Measurements from ENCODE around the gene CLASP1. TPM values are rescaled to one million over a fixed set of nuclear protein-coding genes. Genes with fewer than 3 reads are reported as not detected.

CLASP1 gene
- total RNA-seq, 1 experiment from 2014 or later = 81.9 TPM

DNA sequence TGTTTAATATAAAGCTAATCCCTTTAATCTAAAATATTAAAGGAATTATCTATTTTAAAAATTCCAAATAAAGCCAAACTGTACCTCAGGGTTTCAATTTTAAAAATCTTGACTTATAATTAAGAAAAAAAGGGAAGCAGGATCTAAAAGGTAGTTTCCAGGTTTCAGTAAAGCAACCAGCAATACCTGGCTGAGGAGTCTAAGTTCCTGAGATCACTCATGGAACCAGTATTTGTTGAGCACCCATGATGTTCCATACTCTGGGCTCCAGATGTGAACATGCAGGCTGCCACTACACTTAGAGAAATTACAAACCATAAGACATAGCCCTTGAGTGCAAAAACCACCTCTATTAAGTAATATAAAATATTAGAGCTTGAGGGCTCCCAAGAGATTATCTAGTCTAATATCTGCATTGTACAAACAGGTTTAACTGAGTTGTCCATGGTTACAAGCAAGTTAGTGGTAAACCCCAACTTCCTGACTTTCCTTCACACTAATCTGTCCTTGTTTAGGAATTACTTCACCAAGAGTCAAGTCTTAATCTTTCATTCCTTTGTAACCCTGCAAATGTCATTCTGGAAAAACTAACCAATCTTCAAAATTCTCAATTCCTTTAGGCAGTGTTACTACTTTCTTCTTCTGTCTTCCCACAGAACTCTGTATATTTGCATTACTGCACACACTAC lies 49.2 kb downstream of the CLASP1 start:
- H3K4me3 Mint-ChIP-seq (ENCODE audit: unreplicated experiment) = no peak overlapping the region
- BruUV-seq (replicated peaks) = no TSS peak
- ChIA-PET POLR2A (interaction anchor here (1.3 kb wide), 1 partner anchor 49 kb away, joined by 5 read pairs; the partner anchor contains the start of gene CLASP1), CTCF (interaction anchor here (0.6 to 1.4 kb wide), 5 partner anchors 14 to 373 kb away, joined by 3 to 5 read pairs (median 4); partner anchors contain the start of gene RNU4ATAC)
- H3K27me3 Mint-ChIP-seq (ENCODE audit: insufficient read depth, unreplicated experiment) = no peaks in the 10 kb centered on the region
- H3K36me3 Mint-ChIP-seq (ENCODE audit: insufficient read depth, unreplicated experiment) = peaks cover 38% of the 10 kb centered on the region
- no peaks in the 10 kb centered on the region for H3K9me3 Mint-ChIP-seq (ENCODE audit: unreplicated experiment)
- no peak for DNase-seq (ENCODE audit: unreplicated experiment)
- TF ChIP-seq, protein P1, sequence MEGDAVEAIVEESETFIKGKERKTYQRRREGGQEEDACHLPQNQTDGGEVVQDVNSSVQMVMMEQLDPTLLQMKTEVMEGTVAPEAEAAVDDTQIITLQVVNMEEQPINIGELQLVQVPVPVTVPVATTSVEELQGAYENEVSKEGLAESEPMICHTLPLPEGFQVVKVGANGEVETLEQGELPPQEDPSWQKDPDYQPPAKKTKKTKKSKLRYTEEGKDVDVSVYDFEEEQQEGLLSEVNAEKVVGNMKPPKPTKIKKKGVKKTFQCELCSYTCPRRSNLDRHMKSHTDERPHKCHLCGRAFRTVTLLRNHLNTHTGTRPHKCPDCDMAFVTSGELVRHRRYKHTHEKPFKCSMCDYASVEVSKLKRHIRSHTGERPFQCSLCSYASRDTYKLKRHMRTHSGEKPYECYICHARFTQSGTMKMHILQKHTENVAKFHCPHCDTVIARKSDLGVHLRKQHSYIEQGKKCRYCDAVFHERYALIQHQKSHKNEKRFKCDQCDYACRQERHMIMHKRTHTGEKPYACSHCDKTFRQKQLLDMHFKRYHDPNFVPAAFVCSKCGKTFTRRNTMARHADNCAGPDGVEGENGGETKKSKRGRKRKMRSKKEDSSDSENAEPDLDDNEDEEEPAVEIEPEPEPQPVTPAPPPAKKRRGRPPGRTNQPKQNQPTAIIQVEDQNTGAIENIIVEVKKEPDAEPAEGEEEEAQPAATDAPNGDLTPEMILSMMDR (IDR thresholded peaks at IDR 0.05; ENCODE audit: unreplicated experiment) = no peak
- H3K27ac Mint-ChIP-seq (ENCODE audit: low read depth, unreplicated experiment) = no peak overlapping the region
- intact Hi-C loops (cut with micrococcal nuclease) = loop anchor here (5.0 kb wide), 1 partner anchor 47 kb away; the partner anchor contains the start of gene CLASP1
- H3K4me1 Mint-ChIP-seq (ENCODE audit: insufficient read depth, unreplicated experiment) = peaks cover 26% of the 10 kb centered on the region

DNA sequence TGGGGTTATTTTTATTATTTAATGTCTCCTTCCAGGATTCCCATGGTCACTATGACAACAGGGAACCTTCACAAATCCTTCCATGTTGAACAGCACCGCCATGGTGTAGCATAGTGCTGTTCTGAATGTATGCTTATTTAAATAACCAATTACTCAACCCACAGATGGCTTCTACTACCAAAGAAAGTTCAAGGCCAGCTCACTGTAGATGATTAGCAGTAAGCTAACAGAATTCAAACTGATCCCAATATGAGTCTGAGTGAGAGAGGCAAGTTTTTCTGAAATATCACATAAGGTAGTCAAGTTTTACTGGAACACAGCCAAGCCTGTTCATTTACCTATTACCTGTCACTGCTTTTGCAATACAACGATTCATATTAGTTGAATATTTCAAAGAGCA lies 51.2 kb downstream of the CLASP1 start:
- intact Hi-C loops (cut with micrococcal nuclease) = loop anchor here (5.0 kb wide), 1 partner anchor 49 kb away; the partner anchor contains the start of gene CLASP1
- POLR2A ChIA-PET = interaction anchor here (0.7 kb wide), 1 partner anchor 17 kb away, joined by 6 read pairs; no protein-coding TSS in a partner anchor
- H3K36me3 Mint-ChIP-seq (ENCODE audit: insufficient read depth, unreplicated experiment) = peaks cover 31% of the 10 kb centered on the region

GRCh38 chr2:121596221-121597080 lies 52.8 kb downstream of the CLASP1 start:
- H3K4me3 Mint-ChIP-seq (ENCODE audit: unreplicated experiment) = no peak overlapping the region
- intact Hi-C loops (cut with micrococcal nuclease) = loop anchor here (1.0 to 5.0 kb wide), 3 partner anchors 51 to 122 kb away; partner anchors contain the start of gene CLASP1
- ChIA-PET CTCF (interaction anchor here (0.6 to 2.8 kb wide), 22 partner anchors 9 to 166 kb away, joined by 3 to 18 read pairs (median 3); partner anchors contain the start of gene RNU4ATAC), POLR2A (interaction anchor here (0.5 to 2.7 kb wide), 13 partner anchors 9 to 125 kb away, joined by 3 to 31 read pairs (median 4); partner anchors contain the start of gene CLASP1)
- H3K4me1 Mint-ChIP-seq (ENCODE audit: insufficient read depth, unreplicated experiment) = peaks cover 23% of the 10 kb centered on the region
- TF ChIP-seq, protein P1 (IDR thresholded peaks at IDR 0.05; ENCODE audit: unreplicated experiment) = peak; percentile 36
- DNase-seq (ENCODE audit: unreplicated experiment) = peak; percentile 65
- no peaks in the 10 kb centered on the region for H3K27me3 Mint-ChIP-seq (ENCODE audit: insufficient read depth, unreplicated experiment)
- peak overlapping the region; percentile 55 for H3K27ac Mint-ChIP-seq (ENCODE audit: low read depth, unreplicated experiment)
- BruUV-seq (replicated peaks) = TSS peak; percentile 64
- no peaks in the 10 kb centered on the region for H3K9me3 Mint-ChIP-seq (ENCODE audit: unreplicated experiment)
- peaks cover 27% of the 10 kb centered on the region for H3K36me3 Mint-ChIP-seq (ENCODE audit: insufficient read depth, unreplicated experiment)

More for the DNA sequence above, 51.2 kb downstream of the CLASP1 start:
- Mint-ChIP-seq H3K4me3 (ENCODE audit: unreplicated experiment) (no peak overlapping the region), H3K9me3 (ENCODE audit: unreplicated experiment) (no peaks in the 10 kb centered on the region), H3K27me3 (ENCODE audit: insufficient read depth, unreplicated experiment) (no peaks in the 10 kb centered on the region), H3K4me1 (ENCODE audit: insufficient read depth, unreplicated experiment) (peaks cover 23% of the 10 kb centered on the region), H3K27ac (ENCODE audit: low read depth, unreplicated experiment) (no peak overlapping the region)
- peak; percentile 7 for DNase-seq (ENCODE audit: unreplicated experiment)
- TF ChIP-seq, protein P1 (IDR thresholded peaks at IDR 0.05; ENCODE audit: unreplicated experiment) = no peak
- no TSS peak for BruUV-seq (replicated peaks)
- CTCF ChIA-PET = interaction anchor here (0.6 to 1.3 kb wide), 4 partner anchors 17 to 123 kb away, joined by 3 to 4 read pairs (median 3); no protein-coding TSS in a partner anchor

All from MCF 10A (cell line).